ENCODE data around the gene ABI3BP. TPM values are rescaled to one million over a fixed set of nuclear protein-coding genes. Genes with fewer than 3 reads are reported as not detected.
A peak's percentile ranks its signal among the peaks of the same experiment; 100 is the strongest.

ABI3BP gene
- polyA plus RNA-seq, 1 of the 3 experiments (the other 2 are of a cell fraction): 8.4 TPM

DNA sequence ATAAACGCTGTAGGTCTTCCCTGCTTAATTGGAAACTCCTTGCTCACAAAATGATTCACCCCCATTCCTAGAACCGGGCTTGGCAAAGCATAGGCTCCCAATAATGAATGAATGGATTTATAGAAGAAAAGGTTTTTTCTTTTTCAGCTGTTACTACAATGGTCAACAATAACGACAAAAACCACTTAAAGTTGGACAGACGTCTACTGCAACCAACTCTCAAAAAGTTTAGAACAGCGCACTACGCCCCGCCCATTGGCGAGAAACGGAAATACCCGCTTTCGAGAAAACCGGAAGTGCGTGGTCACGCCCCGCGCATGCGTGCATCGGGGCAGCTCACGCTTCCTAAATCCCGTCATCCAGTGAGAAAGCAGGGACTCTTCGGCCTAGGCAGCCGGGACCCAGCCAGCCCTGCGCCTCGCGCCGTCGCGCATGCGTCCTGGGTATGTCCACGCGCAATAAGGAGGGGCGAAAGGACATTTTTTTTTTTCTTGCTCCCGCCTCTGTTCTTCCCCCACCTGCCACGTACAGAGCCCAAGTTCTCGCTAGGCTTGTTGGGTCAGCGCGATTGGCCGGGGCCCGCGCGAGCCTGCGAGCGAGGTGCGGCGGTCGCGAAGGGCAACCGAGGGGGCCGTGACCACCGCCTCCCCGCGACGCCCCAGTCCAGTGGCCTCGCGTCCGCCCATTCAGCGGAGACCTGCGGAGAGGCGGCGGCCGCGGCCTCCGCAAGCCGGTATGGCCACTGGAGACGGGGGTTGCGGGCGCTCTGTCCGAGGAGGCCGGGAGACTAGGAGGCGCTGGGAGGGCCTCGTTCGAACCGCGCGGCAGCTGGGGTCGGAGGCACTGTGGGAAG, 284.0 kb downstream of the ABI3BP start, which contains the start of gene TFG:
TSS of gene TFG (plus strand) at position 506 of the 853 bp plus-strand sequence. CDS start 4,192 bp downstream, outside the sequence.
- CTCF ChIA-PET: interaction anchor here (0.9 to 1.1 kb wide), 3 partner anchors 41 to 118 kb away, joined by 3 to 5 read pairs (median 3); no protein-coding TSS in a partner anchor
- TF ChIP-seq CHD2 (IDR thresholded peaks at IDR 0.05; ENCODE audit: low read length, partially characterized antibody) (peak; percentile 89), MXI1 (IDR thresholded peaks at IDR 0.05; ENCODE audit: low read depth, low read length) (no peak; the same call in none of the 2 replicates), NRF1 (IDR thresholded peaks at IDR 0.05; ENCODE audit: low read depth, low read length) (peak; percentile 94), GABPA (IDR thresholded peaks at IDR 0.05; ENCODE audit: low read depth) (peak; percentile 84), RFX5 (IDR thresholded peaks at IDR 0.05; ENCODE audit: low read length) (peak; percentile 49; the same call in 1 of the 2 replicates), GATA2 (CRISPR knock-in tag; IDR thresholded peaks at IDR 0.05) (no peak), MEF2A (IDR thresholded peaks at IDR 0.05; ENCODE audit: borderline replicate concordance, low read depth) (no peak), TCF12 (IDR thresholded peaks at IDR 0.05) (peak; percentile 12; the same call in 1 of the 2 replicates), POLR2AphosphoS5 (IDR thresholded peaks at IDR 0.05; ENCODE audit: low read depth, low read length) (peak; percentile 87), TEAD4 (IDR thresholded peaks at IDR 0.05; ENCODE audit: borderline replicate concordance, insufficient read depth) (no peak), RAD21 (IDR thresholded peaks at IDR 0.05; ENCODE audit: low read length) (no peak), EP300 (IDR thresholded peaks at IDR 0.05; ENCODE audit: borderline replicate concordance in 1 of 2, low read depth in 1 of 2, low read length in 1 of 2) (no peak; a peak in 1 of 4 replicates), EZH2phosphoT487 (IDR thresholded peaks at IDR 0.05; ENCODE audit: borderline replicate concordance, low read depth) (no peak), ELF1 (IDR thresholded peaks at IDR 0.05) (peak; percentile 86)
- TF ChIP-seq, protein P1, sequence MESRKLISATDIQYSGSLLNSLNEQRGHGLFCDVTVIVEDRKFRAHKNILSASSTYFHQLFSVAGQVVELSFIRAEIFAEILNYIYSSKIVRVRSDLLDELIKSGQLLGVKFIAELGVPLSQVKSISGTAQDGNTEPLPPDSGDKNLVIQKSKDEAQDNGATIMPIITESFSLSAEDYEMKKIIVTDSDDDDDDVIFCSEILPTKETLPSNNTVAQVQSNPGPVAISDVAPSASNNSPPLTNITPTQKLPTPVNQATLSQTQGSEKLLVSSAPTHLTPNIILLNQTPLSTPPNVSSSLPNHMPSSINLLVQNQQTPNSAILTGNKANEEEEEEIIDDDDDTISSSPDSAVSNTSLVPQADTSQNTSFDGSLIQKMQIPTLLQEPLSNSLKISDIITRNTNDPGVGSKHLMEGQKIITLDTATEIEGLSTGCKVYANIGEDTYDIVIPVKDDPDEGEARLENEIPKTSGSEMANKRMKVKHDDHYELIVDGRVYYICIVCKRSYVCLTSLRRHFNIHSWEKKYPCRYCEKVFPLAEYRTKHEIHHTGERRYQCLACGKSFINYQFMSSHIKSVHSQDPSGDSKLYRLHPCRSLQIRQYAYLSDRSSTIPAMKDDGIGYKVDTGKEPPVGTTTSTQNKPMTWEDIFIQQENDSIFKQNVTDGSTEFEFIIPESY (IDR thresholded peaks at IDR 0.05; ENCODE audit: borderline replicate concordance, low read depth): peak; percentile 64; the same call in 1 of the 2 replicates
- TF ChIP-seq, protein P2, sequence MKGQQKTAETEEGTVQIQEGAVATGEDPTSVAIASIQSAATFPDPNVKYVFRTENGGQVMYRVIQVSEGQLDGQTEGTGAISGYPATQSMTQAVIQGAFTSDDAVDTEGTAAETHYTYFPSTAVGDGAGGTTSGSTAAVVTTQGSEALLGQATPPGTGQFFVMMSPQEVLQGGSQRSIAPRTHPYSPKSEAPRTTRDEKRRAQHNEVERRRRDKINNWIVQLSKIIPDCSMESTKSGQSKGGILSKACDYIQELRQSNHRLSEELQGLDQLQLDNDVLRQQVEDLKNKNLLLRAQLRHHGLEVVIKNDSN (IDR thresholded peaks at IDR 0.05; ENCODE audit: borderline replicate concordance, low read depth): no peak
- TF ChIP-seq, protein P3, sequence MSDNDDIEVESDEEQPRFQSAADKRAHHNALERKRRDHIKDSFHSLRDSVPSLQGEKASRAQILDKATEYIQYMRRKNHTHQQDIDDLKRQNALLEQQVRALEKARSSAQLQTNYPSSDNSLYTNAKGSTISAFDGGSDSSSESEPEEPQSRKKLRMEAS (IDR thresholded peaks at IDR 0.05; ENCODE audit: low read depth): peak; percentile 68
- TF ChIP-seq, protein P4, sequence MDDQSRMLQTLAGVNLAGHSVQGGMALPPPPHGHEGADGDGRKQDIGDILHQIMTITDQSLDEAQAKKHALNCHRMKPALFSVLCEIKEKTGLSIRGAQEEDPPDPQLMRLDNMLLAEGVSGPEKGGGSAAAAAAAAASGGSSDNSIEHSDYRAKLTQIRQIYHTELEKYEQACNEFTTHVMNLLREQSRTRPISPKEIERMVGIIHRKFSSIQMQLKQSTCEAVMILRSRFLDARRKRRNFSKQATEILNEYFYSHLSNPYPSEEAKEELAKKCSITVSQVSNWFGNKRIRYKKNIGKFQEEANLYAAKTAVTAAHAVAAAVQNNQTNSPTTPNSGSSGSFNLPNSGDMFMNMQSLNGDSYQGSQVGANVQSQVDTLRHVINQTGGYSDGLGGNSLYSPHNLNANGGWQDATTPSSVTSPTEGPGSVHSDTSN (IDR thresholded peaks at IDR 0.05): peak; percentile 42; the same call in 1 of the 2 replicates
- TF ChIP-seq, protein P5, sequence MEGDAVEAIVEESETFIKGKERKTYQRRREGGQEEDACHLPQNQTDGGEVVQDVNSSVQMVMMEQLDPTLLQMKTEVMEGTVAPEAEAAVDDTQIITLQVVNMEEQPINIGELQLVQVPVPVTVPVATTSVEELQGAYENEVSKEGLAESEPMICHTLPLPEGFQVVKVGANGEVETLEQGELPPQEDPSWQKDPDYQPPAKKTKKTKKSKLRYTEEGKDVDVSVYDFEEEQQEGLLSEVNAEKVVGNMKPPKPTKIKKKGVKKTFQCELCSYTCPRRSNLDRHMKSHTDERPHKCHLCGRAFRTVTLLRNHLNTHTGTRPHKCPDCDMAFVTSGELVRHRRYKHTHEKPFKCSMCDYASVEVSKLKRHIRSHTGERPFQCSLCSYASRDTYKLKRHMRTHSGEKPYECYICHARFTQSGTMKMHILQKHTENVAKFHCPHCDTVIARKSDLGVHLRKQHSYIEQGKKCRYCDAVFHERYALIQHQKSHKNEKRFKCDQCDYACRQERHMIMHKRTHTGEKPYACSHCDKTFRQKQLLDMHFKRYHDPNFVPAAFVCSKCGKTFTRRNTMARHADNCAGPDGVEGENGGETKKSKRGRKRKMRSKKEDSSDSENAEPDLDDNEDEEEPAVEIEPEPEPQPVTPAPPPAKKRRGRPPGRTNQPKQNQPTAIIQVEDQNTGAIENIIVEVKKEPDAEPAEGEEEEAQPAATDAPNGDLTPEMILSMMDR (IDR thresholded peaks at IDR 0.05): no peak

More for the DNA sequence above, 284.0 kb downstream of the ABI3BP start, which contains the start of gene TFG:
- Histone ChIP-seq H3K27me3 (ENCODE audit: insufficient read depth) (no peaks in the 10 kb centered on the region), H3F3A (replicated peaks; ENCODE audit: insufficient read depth) (peaks cover 29% of the 10 kb centered on the region), H3K9me3 (no peaks in the 10 kb centered on the region), H3K4me2 (peak within 1 kb of the TSS; percentile 81), H3K36me3 (replicated peaks in 1 of 2; ENCODE audit: control insufficient read depth in 1 of 2, insufficient read depth in 2 of 2, low read length in 1 of 2) (peaks cover 6 to 33% of the 10 kb centered on the region in 2 experiments), H3K9me2 (no peaks in the 10 kb centered on the region), H3K9ac (peak within 1 kb of the TSS; percentile 95), H2AFZ (ENCODE audit: low read depth) (peak within 1 kb of the TSS; percentile 75), H3K4me3 (ENCODE audit: low read depth in 2 of 2, low read length in 1 of 2) (peak within 1 kb of the TSS; percentile 77 to 88), H3K79me2 (ENCODE audit: insufficient read depth) (peaks cover 45% of the 10 kb centered on the region), H3K4me1 (ENCODE audit: control insufficient read depth in 1 of 2, insufficient read depth in 2 of 2, low read depth in 1 of 2, low read length in 1 of 2) (peaks cover 8 to 21% of the 10 kb centered on the region in 2 experiments), H4K20me1 (ENCODE audit: insufficient read depth) (peaks cover 36% of the 10 kb centered on the region), H3K27ac (ENCODE audit: low read depth in 2 of 2, low read length in 1 of 2) (peak within 1 kb of the TSS; percentile 85 to 95)
- POLR2A ChIA-PET: interaction anchor here (0.7 kb wide), 1 partner anchor 877 kb away, joined by 4 read pairs; no protein-coding TSS in a partner anchor
- peak; percentile 98 for DNase-seq
- WGBS (ENCODE audit: low lambda C conversion rate): under 1% methylated on average over 41 of the region's 76 CpGs
